ENCODE results near the gene KRT2.

Gene KRT2

DNA sequence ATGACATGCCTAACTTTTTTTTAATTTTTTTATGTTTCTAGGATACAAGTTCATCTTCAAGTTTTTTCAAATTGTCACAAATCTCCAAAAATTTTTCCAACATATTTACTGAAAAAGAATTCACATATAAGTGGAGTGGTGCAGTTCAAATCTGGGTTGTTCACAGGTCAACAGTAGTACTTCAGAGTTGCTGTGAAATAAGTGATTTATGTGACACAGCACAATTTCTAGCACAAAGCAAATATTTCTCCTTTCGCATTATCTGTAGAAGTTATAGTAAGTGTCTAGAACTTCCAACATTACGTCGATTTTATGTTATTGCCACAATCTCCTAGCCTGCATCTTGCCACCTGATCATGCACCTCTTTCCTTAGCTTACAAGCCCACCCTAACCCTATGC, 9.7 kb upstream of the KRT2 start:
- TF ChIP-seq ZNF514 (tag by site-specific recombination; IDR thresholded peaks at IDR 0.05) (no peak), ZFP3 (tag by site-specific recombination; IDR thresholded peaks at IDR 0.05; ENCODE audit: low read depth) (no peak), ZNF664 (tag by site-specific recombination; IDR thresholded peaks at IDR 0.05) (no peak), ZNF623 (tag by site-specific recombination; IDR thresholded peaks at IDR 0.05) (no peak), ZNF843 (tag by site-specific recombination; IDR thresholded peaks at IDR 0.05) (no peak), BCL11A (tag by site-specific recombination; IDR thresholded peaks at IDR 0.05; ENCODE audit: low read depth) (no peak), ZNF354C (tag by site-specific recombination; IDR thresholded peaks at IDR 0.05; ENCODE audit: borderline replicate concordance, low read depth) (no peak), ZNF626 (tag by site-specific recombination; IDR thresholded peaks at IDR 0.05) (no peak), ZNF76 (tag by site-specific recombination; IDR thresholded peaks at IDR 0.05; ENCODE audit: borderline replicate concordance, low read depth) (no peak), ZNF560 (tag by site-specific recombination; IDR thresholded peaks at IDR 0.05; ENCODE audit: borderline replicate concordance) (no peak), ZNF501 (tag by site-specific recombination; IDR thresholded peaks at IDR 0.05) (no peak), TRIM28 (IDR thresholded peaks at IDR 0.05; ENCODE audit: borderline replicate concordance, low read length) (no peak), ZFHX2 (tag by site-specific recombination; conservative IDR thresholded peaks at IDR 0.05) (no peak), MZF1 (tag by site-specific recombination; IDR thresholded peaks at IDR 0.05; ENCODE audit: borderline replicate concordance) (no peak), ZNF157 (tag by site-specific recombination; IDR thresholded peaks at IDR 0.05) (no peak), ZNF596 (tag by site-specific recombination; IDR thresholded peaks at IDR 0.05) (no peak)
- TF ChIP-seq, protein P1, sequence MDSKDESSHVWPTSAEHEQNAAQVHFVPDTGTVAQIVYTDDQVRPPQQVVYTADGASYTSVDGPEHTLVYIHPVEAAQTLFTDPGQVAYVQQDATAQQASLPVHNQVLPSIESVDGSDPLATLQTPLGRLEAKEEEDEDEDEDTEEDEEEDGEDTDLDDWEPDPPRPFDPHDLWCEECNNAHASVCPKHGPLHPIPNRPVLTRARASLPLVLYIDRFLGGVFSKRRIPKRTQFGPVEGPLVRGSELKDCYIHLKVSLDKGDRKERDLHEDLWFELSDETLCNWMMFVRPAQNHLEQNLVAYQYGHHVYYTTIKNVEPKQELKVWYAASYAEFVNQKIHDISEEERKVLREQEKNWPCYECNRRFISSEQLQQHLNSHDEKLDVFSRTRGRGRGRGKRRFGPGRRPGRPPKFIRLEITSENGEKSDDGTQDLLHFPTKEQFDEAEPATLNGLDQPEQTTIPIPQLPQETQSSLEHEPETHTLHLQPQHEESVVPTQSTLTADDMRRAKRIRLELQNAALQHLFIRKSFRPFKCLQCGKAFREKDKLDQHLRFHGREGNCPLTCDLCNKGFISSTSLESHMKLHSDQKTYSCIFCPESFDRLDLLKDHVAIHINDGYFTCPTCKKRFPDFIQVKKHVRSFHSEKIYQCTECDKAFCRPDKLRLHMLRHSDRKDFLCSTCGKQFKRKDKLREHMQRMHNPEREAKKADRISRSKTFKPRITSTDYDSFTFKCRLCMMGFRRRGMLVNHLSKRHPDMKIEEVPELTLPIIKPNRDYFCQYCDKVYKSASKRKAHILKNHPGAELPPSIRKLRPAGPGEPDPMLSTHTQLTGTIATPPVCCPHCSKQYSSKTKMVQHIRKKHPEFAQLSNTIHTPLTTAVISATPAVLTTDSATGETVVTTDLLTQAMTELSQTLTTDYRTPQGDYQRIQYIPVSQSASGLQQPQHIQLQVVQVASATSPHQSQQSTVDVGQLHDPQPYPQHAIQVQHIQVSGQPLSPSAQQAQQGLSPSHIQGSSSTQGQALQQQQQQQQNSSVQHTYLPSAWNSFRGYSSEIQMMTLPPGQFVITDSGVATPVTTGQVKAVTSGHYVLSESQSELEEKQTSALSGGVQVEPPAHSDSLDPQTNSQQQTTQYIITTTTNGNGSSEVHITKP (tag by site-specific recombination; IDR thresholded peaks at IDR 0.05): no peak
- TF ChIP-seq, protein P2, sequence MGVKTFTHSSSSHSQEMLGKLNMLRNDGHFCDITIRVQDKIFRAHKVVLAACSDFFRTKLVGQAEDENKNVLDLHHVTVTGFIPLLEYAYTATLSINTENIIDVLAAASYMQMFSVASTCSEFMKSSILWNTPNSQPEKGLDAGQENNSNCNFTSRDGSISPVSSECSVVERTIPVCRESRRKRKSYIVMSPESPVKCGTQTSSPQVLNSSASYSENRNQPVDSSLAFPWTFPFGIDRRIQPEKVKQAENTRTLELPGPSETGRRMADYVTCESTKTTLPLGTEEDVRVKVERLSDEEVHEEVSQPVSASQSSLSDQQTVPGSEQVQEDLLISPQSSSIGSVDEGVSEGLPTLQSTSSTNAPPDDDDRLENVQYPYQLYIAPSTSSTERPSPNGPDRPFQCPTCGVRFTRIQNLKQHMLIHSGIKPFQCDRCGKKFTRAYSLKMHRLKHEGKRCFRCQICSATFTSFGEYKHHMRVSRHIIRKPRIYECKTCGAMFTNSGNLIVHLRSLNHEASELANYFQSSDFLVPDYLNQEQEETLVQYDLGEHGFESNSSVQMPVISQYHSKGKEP (tag by site-specific recombination; IDR thresholded peaks at IDR 0.05): no peak
- TF ChIP-seq, protein P3, sequence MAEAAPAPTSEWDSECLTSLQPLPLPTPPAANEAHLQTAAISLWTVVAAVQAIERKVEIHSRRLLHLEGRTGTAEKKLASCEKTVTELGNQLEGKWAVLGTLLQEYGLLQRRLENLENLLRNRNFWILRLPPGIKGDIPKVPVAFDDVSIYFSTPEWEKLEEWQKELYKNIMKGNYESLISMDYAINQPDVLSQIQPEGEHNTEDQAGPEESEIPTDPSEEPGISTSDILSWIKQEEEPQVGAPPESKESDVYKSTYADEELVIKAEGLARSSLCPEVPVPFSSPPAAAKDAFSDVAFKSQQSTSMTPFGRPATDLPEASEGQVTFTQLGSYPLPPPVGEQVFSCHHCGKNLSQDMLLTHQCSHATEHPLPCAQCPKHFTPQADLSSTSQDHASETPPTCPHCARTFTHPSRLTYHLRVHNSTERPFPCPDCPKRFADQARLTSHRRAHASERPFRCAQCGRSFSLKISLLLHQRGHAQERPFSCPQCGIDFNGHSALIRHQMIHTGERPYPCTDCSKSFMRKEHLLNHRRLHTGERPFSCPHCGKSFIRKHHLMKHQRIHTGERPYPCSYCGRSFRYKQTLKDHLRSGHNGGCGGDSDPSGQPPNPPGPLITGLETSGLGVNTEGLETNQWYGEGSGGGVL (tag by site-specific recombination; IDR thresholded peaks at IDR 0.05): no peak
- TF ChIP-seq, protein P4, sequence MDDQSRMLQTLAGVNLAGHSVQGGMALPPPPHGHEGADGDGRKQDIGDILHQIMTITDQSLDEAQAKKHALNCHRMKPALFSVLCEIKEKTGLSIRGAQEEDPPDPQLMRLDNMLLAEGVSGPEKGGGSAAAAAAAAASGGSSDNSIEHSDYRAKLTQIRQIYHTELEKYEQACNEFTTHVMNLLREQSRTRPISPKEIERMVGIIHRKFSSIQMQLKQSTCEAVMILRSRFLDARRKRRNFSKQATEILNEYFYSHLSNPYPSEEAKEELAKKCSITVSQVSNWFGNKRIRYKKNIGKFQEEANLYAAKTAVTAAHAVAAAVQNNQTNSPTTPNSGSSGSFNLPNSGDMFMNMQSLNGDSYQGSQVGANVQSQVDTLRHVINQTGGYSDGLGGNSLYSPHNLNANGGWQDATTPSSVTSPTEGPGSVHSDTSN (CRISPR knock-in tag; IDR thresholded peaks at IDR 0.05): no peak
- Histone ChIP-seq H3K36me3 (ENCODE audit: control insufficient read depth in 2 of 2, insufficient read depth in 1 of 2, low read length in 2 of 2) (no peaks in the 10 kb centered on the region), H3K9me3 (ENCODE audit: control insufficient read depth, insufficient read depth, low read depth, low read length) (no peaks in the 10 kb centered on the region), H3K27ac (ENCODE audit: extremely low read depth, low read depth, low read length) (no peak overlapping the region), H3K4me1 (ENCODE audit: control insufficient read depth, insufficient read depth, low read length) (no peaks in the 10 kb centered on the region), H3K4me3 (ENCODE audit: low read depth, low read length) (no peak overlapping the region)
- ChIA-PET CTCF (interaction anchor here (0.9 to 1.5 kb wide), 2 partner anchors 45 to 218 kb away, joined by 3 to 7 read pairs; no protein-coding TSS in a partner anchor), POLR2A (no interaction called here)
